ENCODE data around the gene HCN4. TPM values are rescaled to one million over a fixed set of nuclear protein-coding genes. Genes with fewer than 3 reads are reported as not detected.
"Not testable (repeated sequence)": the region's sequence is repeated elsewhere in the genome, so short reads cannot be mapped to it uniquely, and the experiment has no call there.

The HCN4 gene
- total RNA-seq, 1 donor from 2014 or later: 0.41 TPM

GRCh38 chr15:73305331-73306211, 63.2 kb downstream of the HCN4 start:
- no peak overlapping the region for H3K27ac ChIP-seq

GRCh38 chr15:73303636-73304035, 65.1 kb downstream of the HCN4 start:
- Histone ChIP-seq H3F3A (ENCODE audit: low read depth) (peaks cover 4% of the 10 kb centered on the region), H3K4me2 (no peak overlapping the region), H3K27me3 (no peaks in the 10 kb centered on the region), H3K9me3 (ENCODE audit: low read depth) (no peaks in the 10 kb centered on the region), H4K20me1 (ENCODE audit: low read depth) (no peaks in the 10 kb centered on the region), H2AFZ (replicated peaks) (no peak overlapping the region), H3K27ac (no peak overlapping the region), H3K9ac (no peak overlapping the region), H3K79me2 (ENCODE audit: low read depth) (no peaks in the 10 kb centered on the region), H3K4me1 (no peaks in the 10 kb centered on the region), H3K4me3 (no peak overlapping the region), H3K36me3 (no peaks in the 10 kb centered on the region)
- TF ChIP-seq EZH2phosphoT487 (IDR thresholded peaks at IDR 0.05) (no peak), CTCF (IDR thresholded peaks at IDR 0.05) (no peak), EZH2 (IDR thresholded peaks at IDR 0.05) (no peak)
- H3K36me3 Mint-ChIP-seq: peaks cover 31% of the 10 kb centered on the region
- no peak overlapping the region for H3K4me3 Mint-ChIP-seq
- H3K9me3 Mint-ChIP-seq: no peaks in the 10 kb centered on the region
- no peak for DNase-seq (ENCODE audit: low spot score)
- peaks cover 6% of the 10 kb centered on the region for H3K4me1 Mint-ChIP-seq
- no peak overlapping the region for H3K27ac Mint-ChIP-seq
- H3K27me3 Mint-ChIP-seq (ENCODE audit: insufficient read depth, low read depth): peaks cover 2% of the 10 kb centered on the region

More at GRCh38 chr15:73305331-73306211, 63.2 kb downstream of the HCN4 start:
- DNase-seq (ENCODE audit: low spot score): peak; percentile 83
- Histone ChIP-seq H3K9me3 (ENCODE audit: low read depth) (no peaks in the 10 kb centered on the region), H3K4me2 (no peak overlapping the region), H3F3A (ENCODE audit: low read depth) (peaks cover 4% of the 10 kb centered on the region), H4K20me1 (ENCODE audit: low read depth) (no peaks in the 10 kb centered on the region), H2AFZ (replicated peaks) (no peak overlapping the region), H3K4me3 (no peak overlapping the region), H3K79me2 (ENCODE audit: low read depth) (no peaks in the 10 kb centered on the region), H3K36me3 (no peaks in the 10 kb centered on the region), H3K4me1 (no peaks in the 10 kb centered on the region), H3K27me3 (no peaks in the 10 kb centered on the region), H3K9ac (no peak overlapping the region)
- H3K27ac Mint-ChIP-seq: peak overlapping the region; percentile 81
- no peak overlapping the region for H3K4me3 Mint-ChIP-seq
- TF ChIP-seq EZH2 (IDR thresholded peaks at IDR 0.05): no peak
- peak; percentile 87 for TF ChIP-seq CTCF (IDR thresholded peaks at IDR 0.05)
- H3K9me3 Mint-ChIP-seq: no peaks in the 10 kb centered on the region
- H3K36me3 Mint-ChIP-seq: peaks cover 25% of the 10 kb centered on the region
- H3K27me3 Mint-ChIP-seq (ENCODE audit: insufficient read depth, low read depth): peaks cover 2% of the 10 kb centered on the region
- peaks cover 6% of the 10 kb centered on the region for H3K4me1 Mint-ChIP-seq

- H3K27me3 ChIP-seq; H3K4me2 ChIP-seq; H4K20me1 ChIP-seq (ENCODE audit: low read depth); H3K4me3 ChIP-seq; H3K27ac ChIP-seq; H3K4me1 ChIP-seq; H3K9me3 Mint-ChIP-seq; H3K9me3 ChIP-seq (ENCODE audit: low read depth); H3K36me3 ChIP-seq; DNase-seq (ENCODE audit: low spot score); H3K4me3 Mint-ChIP-seq; H3K27me3 Mint-ChIP-seq (ENCODE audit: insufficient read depth, low read depth); H3K9ac ChIP-seq; H3F3A ChIP-seq (ENCODE audit: low read depth); H2AFZ ChIP-seq (replicated peaks); H3K79me2 ChIP-seq (ENCODE audit: low read depth); H3K27ac Mint-ChIP-seq; H3K4me1 Mint-ChIP-seq: not testable (repeated sequence)
- H3K36me3 Mint-ChIP-seq: peaks cover 34% of the 10 kb centered on the region
Observed at GRCh38 chr15:73300286-73300685, 68.5 kb downstream of the HCN4 start.

All from neural progenitor cell (in vitro differentiated cells).